Lung (tissue), 12 donors: ENCODE measurements around the gene CFAP74. TPM values are rescaled to one million over a fixed set of nuclear protein-coding genes. Genes with fewer than 3 reads are reported as not detected.

Source experiments
- ATAC-seq: fragments of 200-7000 bp; cut with Tn5 transposase; one replicate; pipeline ENCODE4 v1.9.1; 2020; ENCODE audit warnings: moderate number of reproducible peaks; ENCODE audit not compliant: insufficient read depth, low FRiP score
- DNase-seq, 3 donors: peaks; one replicate each; pipeline ENCODE4 v3.0.0-alpha.2; 2013 to 2017
- H3K27ac ChIP-seq, 2 donors: one replicate each; pipeline ENCODE4 v1.5.1; 2013; ENCODE audit warnings: mild to moderate bottlenecking in 2 of 2, moderate library complexity in 2 of 2, control low read depth in 1 of 2, inconsistent platforms in 1 of 2, low read depth in 1 of 2, low read length in 1 of 2
- H3K27me3 ChIP-seq, 3 donors: one replicate each; pipeline ENCODE4 v1.5.1; 2013; ENCODE audit warnings: low read length in 2 of 3; ENCODE audit not compliant: control insufficient read depth in 3 of 3, insufficient read depth in 3 of 3
- H3K36me3 ChIP-seq, 4 donors: one replicate each; pipeline ENCODE4 v1.5.1; 2013; ENCODE audit warnings: low read length in 4 of 4, mild to moderate bottlenecking in 1 of 4, moderate library complexity in 1 of 4; ENCODE audit not compliant: control insufficient read depth in 4 of 4, insufficient read depth in 4 of 4
- H3K4me1 ChIP-seq, 5 donors: one replicate each; pipeline ENCODE4 v1.5.1; 2013; ENCODE audit warnings: low read length in 5 of 5, mild to moderate bottlenecking in 2 of 5, moderate library complexity in 1 of 5; ENCODE audit not compliant: control insufficient read depth in 5 of 5, insufficient read depth in 5 of 5
- H3K4me3 ChIP-seq: one replicate; pipeline ENCODE4 v1.5.1; 2013; ENCODE audit warnings: mild to moderate bottlenecking, control low read depth, moderate library complexity
- H3K9ac ChIP-seq, 2 donors: one replicate each; pipeline ENCODE4 v1.5.1; 2013; ENCODE audit warnings: low read length in 2 of 2, control low read depth in 1 of 2; ENCODE audit not compliant: insufficient read depth in 1 of 2
- H3K9me3 ChIP-seq, 4 donors: one replicate each; pipeline ENCODE4 v1.5.1; 2013; ENCODE audit warnings: low read length in 3 of 4, mild to moderate bottlenecking in 1 of 4, moderate library complexity in 1 of 4; ENCODE audit not compliant: control insufficient read depth in 4 of 4, insufficient read depth in 3 of 4
- CTCF ChIP-seq: IDR thresholded peaks from 2 replicates; pipeline ENCODE4 v1.5.1; 2012; ENCODE audit warnings: mild to moderate bottlenecking; ENCODE audit errors: control extremely low read depth, extremely low read depth
- WGBS, 2 donors: extraction: QIAGEN DNeasy Blood & Tissue Kit; methylation state at CpG; one replicate each; pipeline ENCODE4 v1.1.7; 2013; 5-methylcytosine and 5-hydroxymethylcytosine counted together
- polyA plus RNA-seq, 2 donors: library from polyadenylated mRNA; stranded (reverse); fragments of 200-250 nt; gene quantifications; one replicate each; pipeline ENCODE4 v1.2.1, GENCODE V29; 2013
- total RNA-seq, 2 donors: library from RNA; depleted of rRNA in 1 of 2; stranded (reverse); fragments of >200 nt in 1 of 2; gene quantifications; one replicate each; pipeline ENCODE4 v1.2.1, GENCODE V29; 2014 to 2021
- donor health status: control.
- donor health status: control.
- donor health status: Bipolar disorder and iron deficiency.
- donor health status: healthy.
- donor health status: DM: yes; HTN: yes; CAD: no.

CFAP74 gene
- total and polyA plus RNA-seq, 4 donors, result 3.1 to 20.8 (median 5.3) TPM

- no peak for TF ChIP-seq CTCF
- Histone ChIP-seq H3K9ac (no peak overlapping the region), H3K27me3 (no peaks in the 10 kb centered on the region), H3K4me1 (peaks cover 0 to 27% (median 6%) of the 10 kb centered on the region in 5 donors), H3K36me3 (peaks cover 0 to 6% (median 1%) of the 10 kb centered on the region in 4 donors), H3K27ac (no peak overlapping the region), H3K4me3 (no peak overlapping the region), H3K9me3 (no peaks in the 10 kb centered on the region)
- DNase-seq (no peak), ATAC-seq (no peak)
- 77 to 87% methylated on average over 6 of the region's 6 CpGs for WGBS, 2 donors
Observed at GRCh38 chr1:1881727-1882126, 121.9 kb downstream of the CFAP74 start.

- no peak for TF ChIP-seq CTCF
- Histone ChIP-seq H3K4me1 (peaks cover 0 to 31% (median 6%) of the 10 kb centered on the region in 5 donors), H3K9me3 (no peaks in the 10 kb centered on the region), H3K27me3 (no peaks in the 10 kb centered on the region), H3K27ac (no peak overlapping the region), H3K36me3 (peaks cover 0 to 12% (median 2%) of the 10 kb centered on the region in 4 donors), H3K9ac (no peak overlapping the region), H3K4me3 (no peak overlapping the region)
- DNase-seq (no peak), ATAC-seq (no peak)
- WGBS, 2 donors, result 59 to 68% methylated on average over 13 of the region's 13 CpGs
Observed at GRCh38 chr1:1880617-1881312, 122.8 kb downstream of the CFAP74 start.

GRCh38 chr1:1879942-1880341, 123.6 kb downstream of the CFAP74 start:
- Histone ChIP-seq H3K9me3 (no peaks in the 10 kb centered on the region), H3K9ac (no peak overlapping the region), H3K27ac (no peak overlapping the region), H3K36me3 (peaks cover 0 to 12% (median 4%) of the 10 kb centered on the region in 4 donors), H3K27me3 (no peaks in the 10 kb centered on the region), H3K4me1 (peaks cover 0 to 31% (median 6%) of the 10 kb centered on the region in 5 donors), H3K4me3 (no peak overlapping the region)
- TF ChIP-seq CTCF, result no peak
- DNase-seq (no peak), ATAC-seq (no peak)
- WGBS, 2 donors, result 97% methylated on average over 5 of the region's 5 CpGs
